Measurements from ENCODE around the gene PAK4.

PAK4 gene

GRCh38 chr19:39162441-39163043 is 37.0 kb downstream of the PAK4 start:
- no peak for DNase-seq (ENCODE audit: low read depth in 3 of 3, low spot score in 1 of 3)

GRCh38 chr19:39163621-39164020 is 38.0 kb downstream of the PAK4 start:
- DNase-seq (ENCODE audit: low read depth in 3 of 3, low spot score in 1 of 3) = no peak

GRCh38 chr19:39164289-39164688 is 38.7 kb downstream of the PAK4 start:
- DNase-seq (ENCODE audit: low read depth in 3 of 3, low spot score in 1 of 3) = no peak

- no peak for DNase-seq (ENCODE audit: low read depth in 3 of 3, low spot score in 1 of 3)
These were observed 40.3 kb downstream of the PAK4 start for GRCh38 chr19:39165857-39166256.

GRCh38 chr19:39166571-39167391 is 41.2 kb downstream of the PAK4 start:
- no peak for DNase-seq (ENCODE audit: low read depth in 3 of 3, low spot score in 1 of 3)

GRCh38 chr19:39167461-39168257 is 42.1 kb downstream of the PAK4 start:
- DNase-seq (ENCODE audit: low read depth in 3 of 3, low spot score in 1 of 3) = no peak

- no peak for DNase-seq (ENCODE audit: low read depth in 3 of 3, low spot score in 1 of 3)
These were observed 42.9 kb downstream of the PAK4 start for GRCh38 chr19:39168258-39169142.

GRCh38 chr19:39169143-39169810 is 43.7 kb downstream of the PAK4 start:
- no peak for DNase-seq (ENCODE audit: low read depth in 3 of 3, low spot score in 1 of 3)

GRCh38 chr19:39170386-39171231 is 45.0 kb downstream of the PAK4 start:
- no peak for DNase-seq (ENCODE audit: low read depth in 3 of 3, low spot score in 1 of 3)

- DNase-seq (ENCODE audit: low read depth in 3 of 3, low spot score in 1 of 3) = no peak
These were observed 46.2 kb downstream of the PAK4 start for GRCh38 chr19:39171479-39172465.

- no peak for DNase-seq (ENCODE audit: low read depth in 3 of 3, low spot score in 1 of 3)
These were observed 47.3 kb downstream of the PAK4 start for GRCh38 chr19:39172700-39173501.

- no peak for DNase-seq (ENCODE audit: low read depth in 3 of 3, low spot score in 1 of 3)
These were observed 48.0 kb downstream of the PAK4 start for GRCh38 chr19:39173502-39173991.

GRCh38 chr19:39174142-39174541 is 48.6 kb downstream of the PAK4 start:
- DNase-seq (ENCODE audit: low read depth in 3 of 3, low spot score in 1 of 3) = no peak

GRCh38 chr19:39174558-39175544 is 49.3 kb downstream of the PAK4 start:
- no peak for DNase-seq (ENCODE audit: low read depth in 3 of 3, low spot score in 1 of 3)

GRCh38 chr19:39175564-39175963 is 50.0 kb downstream of the PAK4 start:
- DNase-seq (ENCODE audit: low read depth in 3 of 3, low spot score in 1 of 3) = no peak

- DNase-seq (ENCODE audit: low read depth in 3 of 3, low spot score in 1 of 3) = no peak
These were observed 51.6 kb downstream of the PAK4 start for GRCh38 chr19:39177110-39177699.
